ENCODE measurements around the gene CUBN.

Gene CUBN

GRCh38 chr10:17100586-17100985, 29.0 kb downstream of the CUBN start:
- DNase-seq: no peak

GRCh38 chr10:17098012-17098411, 31.6 kb downstream of the CUBN start:
- no peak for DNase-seq

GRCh38 chr10:17094844-17095243, 34.8 kb downstream of the CUBN start:
- DNase-seq: no peak

- no peak for DNase-seq
Measured at GRCh38 chr10:17092986-17093803, 36.4 kb downstream of the CUBN start.

GRCh38 chr10:17092216-17092944, 37.2 kb downstream of the CUBN start:
- DNase-seq: no peak

- DNase-seq: no peak
Measured at GRCh38 chr10:17088118-17088806, 41.3 kb downstream of the CUBN start.

GRCh38 chr10:17086865-17087367, 42.7 kb downstream of the CUBN start:
- DNase-seq: no peak

GRCh38 chr10:17085011-17085725, 44.4 kb downstream of the CUBN start:
- no peak for DNase-seq

GRCh38 chr10:17084258-17084657, 45.4 kb downstream of the CUBN start:
- DNase-seq: no peak

GRCh38 chr10:17081431-17081830, 48.2 kb downstream of the CUBN start:
- DNase-seq: no peak

- no peak for DNase-seq
Measured at GRCh38 chr10:17077890-17078289, 51.7 kb downstream of the CUBN start.

GRCh38 chr10:17077346-17077781, 52.2 kb downstream of the CUBN start:
- DNase-seq: no peak

- DNase-seq: no peak
Measured at GRCh38 chr10:17076626-17077345, 52.8 kb downstream of the CUBN start.

- DNase-seq: no peak
Measured at GRCh38 chr10:17075533-17076359, 53.9 kb downstream of the CUBN start.

GRCh38 chr10:17074541-17074847, 55.1 kb downstream of the CUBN start:
- DNase-seq: no peak

- DNase-seq: no peak
Measured at GRCh38 chr10:17073725-17074540, 55.7 kb downstream of the CUBN start.

GRCh38 chr10:17068953-17069352, 60.7 kb downstream of the CUBN start:
- DNase-seq: no peak

GRCh38 chr10:17067376-17068264, 62.0 kb downstream of the CUBN start:
- DNase-seq: no peak

GRCh38 chr10:17066807-17067206, 62.8 kb downstream of the CUBN start:
- no peak for DNase-seq

Measured in COR-L47 (cell line).